Spinal cord (tissue), 10 donors: ENCODE data around the gene LAMC1. TPM values are rescaled to one million over a fixed set of nuclear protein-coding genes. Genes with fewer than 3 reads are reported as not detected.

ENCODE experiments used
- DNase-seq, 6 donors: peaks; one replicate each; pipeline versions ENCODE4 v3.0.0 to v3.0.0-alpha.2; 2013 to 2015; ENCODE audit warnings: low spot score in 6 of 6, low read depth in 4 of 6
- H3K27ac ChIP-seq: one replicate; pipeline ENCODE4 v1.5.1; 2013; ENCODE audit warnings: low read depth, low read length, control low read depth
- H3K27me3 ChIP-seq: one replicate; pipeline ENCODE4 v1.6.1; 2013; ENCODE audit warnings: low read length; ENCODE audit not compliant: control insufficient read depth, insufficient read depth
- H3K36me3 ChIP-seq: one replicate; pipeline ENCODE4 v1.6.1; 2013; ENCODE audit warnings: low read length; ENCODE audit not compliant: control insufficient read depth, insufficient read depth
- H3K4me1 ChIP-seq: one replicate; pipeline ENCODE4 v1.6.1; 2013; ENCODE audit warnings: low read length; ENCODE audit not compliant: control insufficient read depth, insufficient read depth
- H3K4me3 ChIP-seq: one replicate; pipeline ENCODE4 v1.5.1; 2013; ENCODE audit warnings: low read depth, low read length, control low read depth
- H3K9me3 ChIP-seq: one replicate; pipeline ENCODE4 v1.6.1; 2013; ENCODE audit warnings: low read length; ENCODE audit not compliant: control insufficient read depth, insufficient read depth
- WGBS: methylation state at CpG from one replicate; pipeline ENCODE4 v1.1.5; 2013; ENCODE audit warnings: missing lambda C conversion rate; ENCODE audit not compliant: insufficient coverage; 5-methylcytosine and 5-hydroxymethylcytosine counted together
- polyA plus RNA-seq, 2 donors: library from polyadenylated mRNA; unstranded; fragments of 120-200 nt; gene quantifications; one replicate each; pipeline ENCODE4 v1.2.1, GENCODE V29; 2013; ENCODE audit not compliant: insufficient read length in 2 of 2
- total RNA-seq, 2 donors: library from RNA; depleted of rRNA in 1 of 2; stranded (reverse); fragments of 120-200 nt in 1 of 2; fragments of >200 nt in 1 of 2; gene quantifications; one replicate each; pipeline versions ENCODE4 v1.2.3 to v1.2.4, GENCODE V29; 2013 to 2014
- donor health status: healthy.

The LAMC1 gene
- total and polyA plus RNA-seq, 4 donors, result 47.5 to 174 (median 120) TPM

DNA sequence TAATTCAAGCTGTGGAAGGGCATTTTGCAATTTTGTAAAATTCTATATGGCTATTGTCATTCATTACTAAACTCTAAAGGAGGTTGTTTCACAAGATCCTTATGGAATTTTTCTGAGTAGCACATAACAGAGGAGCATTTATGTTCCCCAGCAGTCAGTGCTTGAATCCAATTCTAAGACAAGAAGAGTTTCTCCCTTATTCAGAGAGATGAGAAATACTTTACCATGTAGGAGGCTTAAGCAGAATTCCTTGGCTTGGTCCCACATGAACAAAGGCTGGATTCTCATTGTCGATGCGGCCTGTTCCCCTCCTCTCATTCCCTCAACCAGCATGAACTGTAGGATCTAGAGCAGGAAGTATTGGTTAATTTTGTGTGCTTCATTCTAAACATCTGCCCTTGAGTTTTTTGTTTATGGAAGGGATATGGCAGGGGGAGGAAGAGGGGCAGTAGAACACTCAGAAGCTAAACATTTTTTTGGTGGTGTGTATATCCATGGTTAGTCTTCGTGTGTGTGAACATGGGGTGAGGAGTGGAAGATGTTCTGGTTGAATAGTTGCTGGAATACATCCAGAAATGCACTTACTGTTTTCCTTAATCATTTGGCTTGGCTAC lies 74.3 kb downstream of the LAMC1 start:
- Histone ChIP-seq H3K27me3 (no peaks in the 10 kb centered on the region), H3K27ac (peak overlapping the region; percentile 90), H3K9me3 (no peaks in the 10 kb centered on the region), H3K36me3 (no peaks in the 10 kb centered on the region), H3K4me1 (peaks cover 8% of the 10 kb centered on the region), H3K4me3 (no peak overlapping the region)
- DNase-seq, result peak in 1 of 6 donors; percentile 46
- no CpG with 5 or more reads among the region's 3 CpGs for WGBS

DNA sequence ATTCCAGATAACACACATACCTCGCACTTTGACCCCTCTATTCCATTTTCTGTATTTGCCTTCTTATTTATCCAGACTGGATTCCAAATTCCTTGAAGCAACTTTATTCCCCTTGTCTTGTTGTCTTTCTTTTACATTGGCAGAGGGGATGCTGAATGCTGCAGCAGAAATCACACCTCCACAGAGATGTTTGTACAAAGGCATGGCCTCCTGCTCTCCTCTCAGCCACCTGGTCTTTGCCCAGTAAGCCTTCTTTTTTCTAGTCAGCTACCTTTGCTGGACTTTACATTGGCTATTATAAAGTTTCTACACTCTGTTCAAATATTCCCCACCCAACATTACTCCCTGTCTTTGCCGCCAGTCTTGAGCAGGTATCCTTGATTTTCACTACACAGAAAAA lies 75.1 kb downstream of the LAMC1 start:
- H3K4me3 ChIP-seq, result no peak overlapping the region
- no peaks in the 10 kb centered on the region for H3K36me3 ChIP-seq
- H3K4me1 ChIP-seq, result peaks cover 8% of the 10 kb centered on the region
- peak overlapping the region; percentile 90 for H3K27ac ChIP-seq
- no peaks in the 10 kb centered on the region for H3K27me3 ChIP-seq
- WGBS, result 88% methylated on average over 1 of the region's 2 CpGs
- H3K9me3 ChIP-seq, result no peaks in the 10 kb centered on the region
- no peak for DNase-seq

DNA sequence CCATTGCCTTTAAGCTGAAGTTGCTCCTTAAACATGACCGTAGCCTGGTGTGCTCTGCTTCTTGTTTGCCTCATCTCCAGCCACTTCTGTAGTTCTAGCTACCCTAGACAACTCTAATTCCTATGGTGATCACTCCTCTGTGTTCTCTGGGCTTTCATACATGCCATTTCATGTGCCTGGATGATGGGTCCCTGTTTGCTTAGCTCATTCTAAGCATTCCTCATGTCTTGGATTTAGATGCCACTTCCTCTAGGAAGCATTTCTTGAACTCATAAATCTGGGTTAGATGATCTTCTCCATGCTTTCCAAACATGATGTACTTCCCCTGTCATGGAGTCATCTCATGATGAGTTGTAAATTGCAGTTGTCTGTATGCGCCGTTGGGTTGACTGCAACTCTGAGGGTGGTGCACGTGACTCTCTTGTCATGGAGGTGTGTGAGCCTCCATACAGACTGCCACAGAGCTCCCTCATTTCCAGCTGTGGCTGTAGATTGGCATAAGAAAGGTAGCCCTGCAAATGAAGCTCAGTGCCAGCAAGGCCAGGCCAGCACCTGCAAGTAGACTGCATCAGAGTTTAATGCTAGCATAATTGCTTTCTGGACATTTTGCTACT lies 77.2 kb downstream of the LAMC1 start:
- no peaks in the 10 kb centered on the region for H3K9me3 ChIP-seq
- H3K4me1 ChIP-seq, result peaks cover 8% of the 10 kb centered on the region
- H3K27me3 ChIP-seq, result no peaks in the 10 kb centered on the region
- peak overlapping the region; percentile 57 for H3K27ac ChIP-seq
- 83% methylated on average over 4 of the region's 4 CpGs for WGBS
- no peaks in the 10 kb centered on the region for H3K36me3 ChIP-seq
- no peak overlapping the region for H3K4me3 ChIP-seq
- DNase-seq, result no peak

DNA sequence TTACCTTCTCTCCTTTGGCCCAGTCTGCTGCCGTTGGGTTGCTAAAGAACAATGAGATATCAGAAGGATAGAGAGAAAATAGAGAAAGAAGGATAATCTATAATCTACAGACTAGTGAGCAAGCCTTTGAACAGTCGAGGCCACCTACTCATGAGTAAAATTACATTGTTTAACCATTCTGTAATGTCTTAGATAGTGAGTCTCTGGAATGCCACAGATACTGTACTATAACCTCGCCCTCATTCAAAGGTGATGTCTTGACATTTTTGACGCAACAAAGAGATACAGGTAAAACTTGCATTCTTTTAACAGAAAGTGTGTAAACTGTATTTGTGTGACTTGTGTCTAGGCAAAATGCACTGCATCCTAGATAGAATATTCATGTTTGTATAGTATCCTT lies 77.9 kb downstream of the LAMC1 start:
- peaks cover 8% of the 10 kb centered on the region for H3K4me1 ChIP-seq
- WGBS, result no CpG with 5 or more reads among the region's 4 CpGs

DNA sequence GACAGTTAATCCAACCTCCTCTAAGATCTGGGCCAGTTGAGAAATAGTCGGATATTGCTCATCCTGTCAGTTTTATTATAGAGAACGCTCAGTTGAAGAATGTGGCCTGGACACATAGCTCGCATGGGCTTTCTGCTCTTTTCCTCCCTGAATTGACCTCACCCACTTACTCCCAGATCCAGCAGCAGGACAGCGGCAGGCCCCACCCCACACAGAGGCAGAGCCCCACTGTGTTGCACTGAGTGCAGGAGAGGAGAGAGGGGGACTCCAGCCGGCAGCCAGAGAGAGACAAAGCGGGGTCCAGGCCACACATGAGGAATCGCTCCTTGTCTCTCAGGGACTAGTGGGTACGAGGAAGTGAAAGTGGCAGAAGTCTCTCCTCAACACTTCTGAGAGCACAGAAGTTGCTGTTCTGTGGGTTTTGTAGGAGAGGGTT lies 78.6 kb downstream of the LAMC1 start:
- no peak for DNase-seq
- Histone ChIP-seq H3K4me1 (peaks cover 8% of the 10 kb centered on the region), H3K36me3 (no peaks in the 10 kb centered on the region), H3K27me3 (no peaks in the 10 kb centered on the region), H3K4me3 (no peak overlapping the region), H3K9me3 (no peaks in the 10 kb centered on the region), H3K27ac (peak overlapping the region; percentile 30)
- 89% methylated on average over 3 of the region's 8 CpGs for WGBS

More for the DNA sequence above, 77.9 kb downstream of the LAMC1 start:
- Histone ChIP-seq H3K9me3 (no peaks in the 10 kb centered on the region), H3K36me3 (no peaks in the 10 kb centered on the region), H3K27ac (no peak overlapping the region), H3K4me3 (no peak overlapping the region), H3K27me3 (no peaks in the 10 kb centered on the region)
- DNase-seq, result no peak

DNA sequence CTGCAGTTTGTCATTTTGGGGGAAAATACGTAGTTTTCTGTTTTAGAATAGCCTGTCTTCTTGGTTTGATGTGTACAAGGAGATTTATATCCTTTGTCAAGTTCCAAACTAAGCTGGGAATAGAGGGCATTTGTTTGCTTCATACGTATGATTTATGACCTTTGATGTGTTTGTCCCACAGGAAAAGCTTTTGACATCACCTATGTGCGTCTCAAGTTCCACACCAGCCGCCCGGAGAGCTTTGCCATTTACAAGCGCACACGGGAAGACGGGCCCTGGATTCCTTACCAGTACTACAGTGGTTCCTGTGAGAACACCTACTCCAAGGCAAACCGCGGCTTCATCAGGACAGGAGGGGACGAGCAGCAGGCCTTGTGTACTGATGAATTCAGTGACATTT lies 79.9 kb downstream of the LAMC1 start:
- Histone ChIP-seq H3K4me3 (no peak overlapping the region), H3K4me1 (peaks cover 8% of the 10 kb centered on the region), H3K27ac (no peak overlapping the region), H3K9me3 (no peaks in the 10 kb centered on the region), H3K27me3 (no peaks in the 10 kb centered on the region), H3K36me3 (no peaks in the 10 kb centered on the region)
- no peak for DNase-seq
- WGBS, result 82% methylated on average over 11 of the region's 11 CpGs

DNA sequence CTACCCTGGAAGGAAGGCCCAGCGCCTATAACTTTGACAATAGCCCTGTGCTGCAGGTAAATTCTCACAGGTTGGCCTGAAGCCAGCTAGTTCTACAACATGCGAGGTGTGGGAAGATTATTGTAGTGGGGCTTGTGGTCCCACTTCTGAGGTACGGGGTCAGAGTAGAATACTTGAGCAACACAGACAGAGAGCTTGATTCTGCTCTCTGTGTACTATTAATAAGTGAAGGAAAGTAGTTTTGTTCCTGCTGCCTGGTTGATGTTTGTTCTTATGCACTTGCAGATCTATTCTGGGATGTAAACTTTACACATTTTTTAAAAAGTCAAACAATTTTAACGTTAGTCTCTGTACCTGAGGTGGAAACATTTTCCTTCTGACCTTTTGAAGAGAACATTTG lies 80.4 kb downstream of the LAMC1 start:
- H3K36me3 ChIP-seq, result no peaks in the 10 kb centered on the region
- no peak overlapping the region for H3K27ac ChIP-seq
- no peak for DNase-seq
- no peaks in the 10 kb centered on the region for H3K27me3 ChIP-seq
- H3K9me3 ChIP-seq, result no peaks in the 10 kb centered on the region
- no peak overlapping the region for H3K4me3 ChIP-seq
- WGBS, result 91% methylated on average over 3 of the region's 4 CpGs
- peaks cover 8% of the 10 kb centered on the region for H3K4me1 ChIP-seq

DNA sequence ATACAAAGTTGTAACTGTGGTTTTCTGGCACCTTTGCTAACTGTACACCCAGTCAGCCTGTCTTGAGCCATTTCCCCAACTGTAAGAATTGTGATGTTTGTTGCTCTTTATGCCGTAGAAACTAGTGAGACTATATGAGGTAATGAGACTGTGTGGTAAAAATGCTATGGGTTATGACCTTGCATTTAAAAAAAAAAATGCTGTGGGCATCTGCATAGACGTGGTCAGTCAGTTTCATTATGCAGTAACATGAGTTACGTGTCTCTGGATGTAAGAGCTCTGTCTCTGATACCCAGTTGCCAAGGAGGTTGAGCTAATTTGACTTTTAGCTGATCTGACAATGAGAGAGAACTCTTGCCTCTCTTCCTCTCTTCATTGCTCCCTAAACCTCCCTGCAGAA lies 82.2 kb downstream of the LAMC1 start:
- WGBS, result 69% methylated on average over 3 of the region's 3 CpGs
- DNase-seq, result no peak
- Histone ChIP-seq H3K27ac (no peak overlapping the region), H3K27me3 (no peaks in the 10 kb centered on the region), H3K36me3 (no peaks in the 10 kb centered on the region), H3K4me3 (no peak overlapping the region), H3K4me1 (peaks cover 5% of the 10 kb centered on the region), H3K9me3 (no peaks in the 10 kb centered on the region)

DNA sequence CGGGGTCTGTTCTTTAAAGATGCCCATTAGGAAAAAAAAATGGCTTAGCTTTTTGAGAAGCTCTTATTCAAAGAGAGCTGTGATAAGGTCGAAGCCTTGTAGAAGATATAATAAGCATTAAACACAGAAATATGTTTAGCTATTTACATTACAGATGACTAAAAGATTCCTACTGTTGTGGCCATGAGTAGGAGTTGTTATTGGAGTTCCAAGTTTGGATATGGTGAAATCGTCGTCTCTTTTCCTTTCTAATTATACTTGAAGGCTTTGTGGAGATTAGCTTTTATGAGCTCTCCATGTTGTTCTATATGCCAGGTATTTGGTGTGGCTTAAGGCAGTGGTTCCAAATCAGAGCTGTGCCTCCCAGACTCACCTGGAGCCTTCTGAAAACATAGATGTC lies 82.9 kb downstream of the LAMC1 start:
- no CpG with 5 or more reads among the region's 4 CpGs for WGBS
- DNase-seq, result no peak
- H3K27ac ChIP-seq, result no peak overlapping the region
- H3K27me3 ChIP-seq, result no peaks in the 10 kb centered on the region
- no peaks in the 10 kb centered on the region for H3K9me3 ChIP-seq
- no peak overlapping the region for H3K4me3 ChIP-seq
- H3K4me1 ChIP-seq, result peaks cover 7% of the 10 kb centered on the region
- H3K36me3 ChIP-seq, result no peaks in the 10 kb centered on the region

DNA sequence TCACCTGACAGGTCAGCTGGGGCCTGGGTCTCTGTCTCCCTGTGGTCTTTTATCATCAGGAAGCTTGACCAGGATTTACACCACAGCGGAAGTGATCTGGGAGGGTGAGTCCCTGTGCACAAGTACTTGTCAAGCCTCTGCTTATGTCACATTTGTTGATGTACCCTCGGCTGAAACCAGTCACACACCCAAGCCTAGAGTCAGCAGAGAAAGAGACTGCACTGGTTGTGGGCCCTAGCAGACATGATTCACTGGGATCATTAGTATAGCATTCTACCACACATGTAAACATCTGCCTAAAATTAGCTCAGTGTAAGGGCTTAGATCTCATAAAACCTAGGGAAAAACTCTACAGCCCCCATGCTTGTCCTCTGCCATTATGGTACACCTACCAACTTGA lies 83.5 kb downstream of the LAMC1 start:
- Histone ChIP-seq H3K9me3 (no peaks in the 10 kb centered on the region), H3K4me1 (peaks cover 6% of the 10 kb centered on the region), H3K36me3 (no peaks in the 10 kb centered on the region), H3K4me3 (no peak overlapping the region), H3K27me3 (no peaks in the 10 kb centered on the region), H3K27ac (no peak overlapping the region)
- WGBS, result 94% methylated on average over 2 of the region's 2 CpGs
- DNase-seq, result no peak
